K562 (cell line): ENCODE measurements around the gene POLR2L. TPM values are rescaled to one million over a fixed set of nuclear protein-coding genes. Genes with fewer than 3 reads are reported as not detected.
A peak's percentile ranks its signal among the peaks of the same experiment; 100 is the strongest.

Source experiments
- BMI1 ChIP-seq: fragments of 150-350 bp; IDR thresholded peaks from 2 replicates; pipeline ENCODE4 v1.6.1; 2014; ENCODE audit warnings: low read length
- CXXC5 ChIP-seq: fragments of 250-450 bp; sonication (Bioruptor Pico); IDR thresholded peaks from 2 replicates; pipeline ENCODE4 v1.8.0; 2022; ENCODE audit warnings: inconsistent platforms, mild to moderate bottlenecking, moderate library complexity
- ESRRA ChIP-seq: fragments of 450-650 bp; IDR thresholded peaks from 2 replicates; pipeline ENCODE4 v1.6.1; 2014; ENCODE audit warnings: low read depth, mild to moderate bottlenecking, moderate library complexity, borderline replicate concordance
- HCFC1 ChIP-seq: IDR thresholded peaks from 2 replicates; pipeline ENCODE4 v1.6.1; 2012; ENCODE audit warnings: low read depth, low read length, improper control_type of control experiment
- JUN ChIP-seq, 2 experiments: sonication (generic) in 1 of 2; formaldehyde crosslinking in 1 of 2; IDR thresholded peaks; 2 replicates each; pipeline versions ENCODE4 v1.6.1 to v1.8.0; 2012 to 2022; ENCODE audit warnings: borderline replicate concordance in 2 of 2, mild to moderate bottlenecking in 2 of 2, improper control_type of control experiment in 1 of 2, low read depth in 1 of 2, low read length in 1 of 2, missing genetic modification reagents in 1 of 2
- KAT8 ChIP-seq: fragments of 450-650 bp; IDR thresholded peaks from 2 replicates; pipeline ENCODE4 v1.6.1; 2016; ENCODE audit warnings: low read depth, mild to moderate bottlenecking
- KDM5B ChIP-seq: fragments of 200-600 bp; sonication (generic); IDR thresholded peaks from 2 replicates; pipeline ENCODE4 v1.6.1; 2012; ENCODE audit warnings: low read depth, mild to moderate bottlenecking, moderate library complexity, low read length, control low read depth, inconsistent platforms; ENCODE audit not compliant: insufficient replicate concordance
- MEIS2 ChIP-seq: fragments of 450-650 bp; IDR thresholded peaks from 2 replicates; pipeline ENCODE4 v1.6.1; 2014; ENCODE audit warnings: mild to moderate bottlenecking; ENCODE audit not compliant: partially characterized antibody
- NRF1 ChIP-seq, 2 experiments: fragments of 450-650 bp; IDR thresholded peaks in 1 of 2; conservative IDR thresholded peaks in 1 of 2; 2 replicates each; pipeline ENCODE4 v1.6.1; 2014; ENCODE audit warnings: mild to moderate bottlenecking in 2 of 2
- OTX1 ChIP-seq: fragments of 450-650 bp; formaldehyde crosslinking; IDR thresholded peaks from 2 replicates; pipeline ENCODE4 v1.4.0; 2022; ENCODE audit warnings: mild to moderate bottlenecking
- RBFOX2 ChIP-seq: fragments of 200-400 bp; formaldehyde crosslinking; IDR thresholded peaks from 2 replicates; pipeline ENCODE4 v1.6.1; 2017; ENCODE audit warnings: low read depth, mild to moderate bottlenecking, low read length, moderate library complexity
- SIX5 ChIP-seq, 2 experiments: IDR thresholded peaks; 2 replicates each; pipeline ENCODE4 v1.6.1; 2011; ENCODE audit warnings: low read length in 2 of 2, borderline replicate concordance in 1 of 2, low read depth in 1 of 2, mild to moderate bottlenecking in 1 of 2, moderate library complexity in 1 of 2; ENCODE audit not compliant: insufficient read depth in 1 of 2
- SMC3 ChIP-seq: conservative IDR thresholded peaks from 2 replicates; pipeline ENCODE4 v1.6.1; 2011; ENCODE audit warnings: low read depth, low read length, improper control_type of control experiment; ENCODE audit not compliant: insufficient read depth
- ZC3H4 ChIP-seq: sonication (generic); formaldehyde crosslinking; IDR thresholded peaks from 2 replicates; pipeline ENCODE4 v1.9.0; 2021; ENCODE audit warnings: missing genetic modification reagents, borderline replicate concordance
- polyA plus RNA-seq, 8 experiments: library from polyadenylated mRNA; depleted of rRNA in 4 of 8; stranded (reverse) in 5 of 8; unstranded in 3 of 8; fragments of >200 nt; fragmentation: Nextera tagmentation in 2 of 8; fragmentation: Illumina TruSeq in 1 of 8; extraction: Ambion mirVana in 2 of 8; extraction: Trizol in 1 of 8; gene quantifications; 2 replicates each; pipeline versions ENCODE4 v1.2.1 to v1.2.3, GENCODE V29; 2011 to 2014; ENCODE audit warnings: inconsistent platforms in 1 of 8, missing spikeins in 1 of 8
- total RNA-seq, 7 experiments: library from RNA; depleted of rRNA in 6 of 7; stranded (reverse); fragments of >200 nt in 6 of 7; fragmentation: Illumina TruSeq in 2 of 7; extraction: Trizol in 2 of 7; gene quantifications; 2 replicates each; pipeline versions ENCODE4 v1.2.1 to v1.2.3, GENCODE V29; 2011 to 2021; ENCODE audit warnings: low replicate concordance in 1 of 7
- TF ChIP-seq, protein P1 (sequence below): sonication (generic); formaldehyde crosslinking; IDR thresholded peaks from 2 replicates; pipeline ENCODE4 v1.8.0; 2023; ENCODE audit warnings: missing genetic modification reagents, mild to moderate bottlenecking, borderline replicate concordance
- TF ChIP-seq, protein P2 (sequence below): fragments of 250-450 bp; sonication (Bioruptor Pico); IDR thresholded peaks from 2 replicates; pipeline ENCODE4 v1.5.0; 2021
- TF ChIP-seq, protein P3 (sequence below): fragments of 250-450 bp; sonication (Bioruptor Pico); IDR thresholded peaks from 2 replicates; pipeline ENCODE4 v1.4.0; 2020; ENCODE audit warnings: borderline replicate concordance
- TF ChIP-seq, protein P4 (sequence below): sonication (generic); formaldehyde crosslinking; IDR thresholded peaks from 2 replicates; pipeline ENCODE4 v1.8.0; 2022; ENCODE audit warnings: mild to moderate bottlenecking, low read depth, missing genetic modification reagents

Gene POLR2L
- total and polyA plus RNA-seq, 9 of the 15 experiments (the other 6 are each of a cell fraction or from before 2014, with no cell fraction given): 38.3 to 688 (median 108) TPM

DNA sequence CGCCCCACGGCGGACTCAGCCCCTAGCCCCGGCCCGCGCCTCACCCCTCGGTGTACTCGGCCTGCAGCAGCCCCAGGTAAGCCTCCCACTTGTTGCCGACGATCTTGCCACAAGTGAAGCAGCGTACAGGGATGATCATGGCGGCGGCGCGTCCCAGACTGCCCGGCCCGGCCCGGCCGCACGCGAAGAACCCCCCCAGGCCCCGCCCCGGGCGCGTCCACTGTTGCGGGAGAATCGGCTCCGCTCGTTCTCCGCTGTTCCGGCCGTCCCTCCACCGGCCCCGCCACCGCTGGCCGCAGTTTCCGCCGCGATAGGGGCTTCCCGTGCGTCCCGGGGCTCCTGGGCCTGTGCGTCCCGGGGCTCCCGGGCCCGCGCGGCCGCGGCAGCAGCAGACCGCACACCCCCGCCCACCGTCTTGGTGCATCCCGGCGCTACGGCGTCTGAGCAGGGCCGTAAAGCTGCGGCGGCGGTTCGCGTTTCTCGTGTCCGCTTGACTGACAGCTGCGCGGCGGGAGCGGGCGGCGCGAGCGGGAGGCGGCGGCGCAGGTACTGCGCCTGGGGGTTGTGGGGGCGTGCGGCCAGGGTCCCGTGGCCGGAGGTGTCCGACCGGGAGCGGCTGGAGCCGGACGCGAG, at the start of gene POLR2L, which contains the start of gene TSPAN4 (continued):
- TF ChIP-seq, protein P1, sequence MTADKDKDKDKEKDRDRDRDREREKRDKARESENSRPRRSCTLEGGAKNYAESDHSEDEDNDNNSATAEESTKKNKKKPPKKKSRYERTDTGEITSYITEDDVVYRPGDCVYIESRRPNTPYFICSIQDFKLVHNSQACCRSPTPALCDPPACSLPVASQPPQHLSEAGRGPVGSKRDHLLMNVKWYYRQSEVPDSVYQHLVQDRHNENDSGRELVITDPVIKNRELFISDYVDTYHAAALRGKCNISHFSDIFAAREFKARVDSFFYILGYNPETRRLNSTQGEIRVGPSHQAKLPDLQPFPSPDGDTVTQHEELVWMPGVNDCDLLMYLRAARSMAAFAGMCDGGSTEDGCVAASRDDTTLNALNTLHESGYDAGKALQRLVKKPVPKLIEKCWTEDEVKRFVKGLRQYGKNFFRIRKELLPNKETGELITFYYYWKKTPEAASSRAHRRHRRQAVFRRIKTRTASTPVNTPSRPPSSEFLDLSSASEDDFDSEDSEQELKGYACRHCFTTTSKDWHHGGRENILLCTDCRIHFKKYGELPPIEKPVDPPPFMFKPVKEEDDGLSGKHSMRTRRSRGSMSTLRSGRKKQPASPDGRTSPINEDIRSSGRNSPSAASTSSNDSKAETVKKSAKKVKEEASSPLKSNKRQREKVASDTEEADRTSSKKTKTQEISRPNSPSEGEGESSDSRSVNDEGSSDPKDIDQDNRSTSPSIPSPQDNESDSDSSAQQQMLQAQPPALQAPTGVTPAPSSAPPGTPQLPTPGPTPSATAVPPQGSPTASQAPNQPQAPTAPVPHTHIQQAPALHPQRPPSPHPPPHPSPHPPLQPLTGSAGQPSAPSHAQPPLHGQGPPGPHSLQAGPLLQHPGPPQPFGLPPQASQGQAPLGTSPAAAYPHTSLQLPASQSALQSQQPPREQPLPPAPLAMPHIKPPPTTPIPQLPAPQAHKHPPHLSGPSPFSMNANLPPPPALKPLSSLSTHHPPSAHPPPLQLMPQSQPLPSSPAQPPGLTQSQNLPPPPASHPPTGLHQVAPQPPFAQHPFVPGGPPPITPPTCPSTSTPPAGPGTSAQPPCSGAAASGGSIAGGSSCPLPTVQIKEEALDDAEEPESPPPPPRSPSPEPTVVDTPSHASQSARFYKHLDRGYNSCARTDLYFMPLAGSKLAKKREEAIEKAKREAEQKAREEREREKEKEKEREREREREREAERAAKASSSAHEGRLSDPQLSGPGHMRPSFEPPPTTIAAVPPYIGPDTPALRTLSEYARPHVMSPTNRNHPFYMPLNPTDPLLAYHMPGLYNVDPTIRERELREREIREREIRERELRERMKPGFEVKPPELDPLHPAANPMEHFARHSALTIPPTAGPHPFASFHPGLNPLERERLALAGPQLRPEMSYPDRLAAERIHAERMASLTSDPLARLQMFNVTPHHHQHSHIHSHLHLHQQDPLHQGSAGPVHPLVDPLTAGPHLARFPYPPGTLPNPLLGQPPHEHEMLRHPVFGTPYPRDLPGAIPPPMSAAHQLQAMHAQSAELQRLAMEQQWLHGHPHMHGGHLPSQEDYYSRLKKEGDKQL (CRISPR knock-in tag): no peak
- TF ChIP-seq, protein P2, sequence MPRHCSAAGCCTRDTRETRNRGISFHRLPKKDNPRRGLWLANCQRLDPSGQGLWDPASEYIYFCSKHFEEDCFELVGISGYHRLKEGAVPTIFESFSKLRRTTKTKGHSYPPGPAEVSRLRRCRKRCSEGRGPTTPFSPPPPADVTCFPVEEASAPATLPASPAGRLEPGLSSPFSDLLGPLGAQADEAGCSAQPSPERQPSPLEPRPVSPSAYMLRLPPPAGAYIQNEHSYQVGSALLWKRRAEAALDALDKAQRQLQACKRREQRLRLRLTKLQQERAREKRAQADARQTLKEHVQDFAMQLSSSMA (CRISPR knock-in tag): 0 out of 2 replicates have a peak, but pooled peaks have one; percentile 1
- TF ChIP-seq KDM5B (peak; percentile 99), SMC3 (no peak), BMI1 (no peak), CXXC5 (CRISPR knock-in tag) (peak; percentile 98), NRF1 (conservative IDR thresholded peaks at IDR 0.05 in 1 of 2, IDR thresholded peaks at IDR 0.05 in 1 of 2) (peak in 1 of 2 experiments; percentile 72; a peak in 2 of 4 replicates), KAT8 (no peak), HCFC1 (peak; percentile 70), OTX1 (CRISPR knock-in tag) (no peak), SIX5 (IDR thresholded peaks at IDR 0.05; ENCODE audit: borderline replicate concordance in 1 of 2, insufficient read depth in 1 of 2, low read depth in 1 of 2, low read length in 2 of 2) (peak in 1 of 2 experiments; percentile 52; a peak in 2 of 4 replicates), JUN (IDR thresholded peaks at IDR 0.05; ENCODE audit: borderline replicate concordance, low read depth, low read length) (peak; percentile 33; the same call in 1 of the 2 replicates), JUN (CRISPR knock-in tag; IDR thresholded peaks at IDR 0.05; ENCODE audit: borderline replicate concordance) (no peak), RBFOX2 (peak; percentile 97), ZC3H4 (CRISPR knock-in tag) (no peak), MEIS2 (peak; percentile 88), ESRRA (peak; percentile 89; the same call in 1 of the 2 replicates)
- TF ChIP-seq, protein P3, sequence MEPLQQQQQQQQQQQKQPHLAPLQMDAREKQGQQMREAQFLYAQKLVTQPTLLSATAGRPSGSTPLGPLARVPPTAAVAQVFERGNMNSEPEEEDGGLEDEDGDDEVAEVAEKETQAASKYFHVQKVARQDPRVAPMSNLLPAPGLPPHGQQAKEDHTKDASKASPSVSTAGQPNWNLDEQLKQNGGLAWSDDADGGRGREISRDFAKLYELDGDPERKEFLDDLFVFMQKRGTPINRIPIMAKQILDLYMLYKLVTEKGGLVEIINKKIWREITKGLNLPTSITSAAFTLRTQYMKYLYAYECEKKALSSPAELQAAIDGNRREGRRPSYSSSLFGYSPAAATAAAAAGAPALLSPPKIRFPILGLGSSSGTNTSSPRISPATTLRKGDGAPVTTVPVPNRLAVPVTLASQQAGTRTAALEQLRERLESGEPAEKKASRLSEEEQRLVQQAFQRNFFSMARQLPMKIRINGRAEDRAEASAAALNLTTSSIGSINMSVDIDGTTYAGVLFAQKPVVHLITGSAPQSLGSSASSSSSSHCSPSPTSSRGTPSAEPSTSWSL (CRISPR knock-in tag): no peak
- TF ChIP-seq, protein P4, sequence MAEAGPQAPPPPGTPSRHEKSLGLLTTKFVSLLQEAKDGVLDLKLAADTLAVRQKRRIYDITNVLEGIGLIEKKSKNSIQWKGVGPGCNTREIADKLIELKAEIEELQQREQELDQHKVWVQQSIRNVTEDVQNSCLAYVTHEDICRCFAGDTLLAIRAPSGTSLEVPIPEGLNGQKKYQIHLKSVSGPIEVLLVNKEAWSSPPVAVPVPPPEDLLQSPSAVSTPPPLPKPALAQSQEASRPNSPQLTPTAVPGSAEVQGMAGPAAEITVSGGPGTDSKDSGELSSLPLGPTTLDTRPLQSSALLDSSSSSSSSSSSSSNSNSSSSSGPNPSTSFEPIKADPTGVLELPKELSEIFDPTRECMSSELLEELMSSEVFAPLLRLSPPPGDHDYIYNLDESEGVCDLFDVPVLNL: peak; percentile 43; the same call in 1 of the 2 replicates
